Body of pancreas (tissue), 4 donors: ENCODE data around the gene FHAD1. TPM values are rescaled to one million over a fixed set of nuclear protein-coding genes. Genes with fewer than 3 reads are reported as not detected.

Source experiments
- ATAC-seq: fragments of 150-250 bp; one replicate; pipeline ENCODE4 v1.9.1; 2016
- DNase-seq, 4 donors: peaks; one replicate each; pipeline ENCODE4 v3.0.0-alpha.2; 2019
- H3K27ac ChIP-seq, 4 donors: fragments of 200-600 bp; sonication (generic); 1 replicate in 3 of 4; 2 replicates in 1 of 4; pipeline versions ENCODE4 v1.5.1 to v1.6.1; 2016 to 2019; ENCODE audit warnings: mild to moderate bottlenecking in 1 of 4, mixed read lengths in 1 of 4, moderate library complexity in 1 of 4
- H3K27me3 ChIP-seq, 2 donors: fragments of 200-600 bp; sonication (generic); one replicate each; pipeline ENCODE4 v1.6.0; 2016; ENCODE audit warnings: mild to moderate bottlenecking in 1 of 2
- H3K36me3 ChIP-seq, 2 donors: fragments of 200-600 bp; sonication (generic); replicated peaks in 1 of 2; 2 replicates each; pipeline ENCODE4 v1.5.1; 2016; ENCODE audit warnings: low read depth in 2 of 2; ENCODE audit not compliant: insufficient read depth in 1 of 2
- H3K4me1 ChIP-seq: fragments of 200-600 bp; sonication (generic); one replicate; pipeline ENCODE4 v1.6.0; 2016
- H3K4me3 ChIP-seq, 2 donors: fragments of 200-600 bp; sonication (generic); 1 replicate in 1 of 2; 2 replicates in 1 of 2; pipeline ENCODE4 v1.5.1; 2016 to 2019
- H3K9me3 ChIP-seq, 3 donors: fragments of 200-600 bp; sonication (generic); 1 replicate in 2 of 3; 2 replicates in 1 of 3; pipeline ENCODE4 v1.5.1; 2016
- CTCF ChIP-seq, 7 experiments: fragments of 450-650 bp in 4 of 7; fragments of 200-600 bp in 3 of 7; sonication (generic) in 3 of 7; IDR thresholded peaks; one replicate each; pipeline ENCODE4 v1.5.1; 2016 to 2019; ENCODE audit warnings: antibody characterized with exemption in 7 of 7
- POLR2A ChIP-seq, 3 donors: fragments of 450-650 bp; IDR thresholded peaks; one replicate each; pipeline ENCODE4 v1.6.1; 2016; ENCODE audit warnings: antibody characterized with exemption in 3 of 3, mild to moderate bottlenecking in 2 of 3
- WGBS, 2 donors: methylation state at CpG; one replicate each; pipeline ENCODE4 v1.1.5; 2017; 5-methylcytosine and 5-hydroxymethylcytosine counted together
- intact Hi-C: fragments of 100-400 bp; cut with DNase I; formaldehyde crosslinking; loops from one replicate; pipeline ENCODE4 v1.15.1; 2023
- total RNA-seq, 2 donors: library from RNA; depleted of rRNA; stranded (reverse); fragments of >200 nt; gene quantifications; one replicate each; pipeline ENCODE4 v1.1.0, GENCODE V29; 2016

Gene FHAD1
- total RNA-seq, 2 donors from 2014 or later = 2.9 to 4.9 TPM

GRCh38 chr1:15236321-15236721 is 10.7 kb upstream of the FHAD1 start:
- 81 to 96% methylated on average over 5 of the region's 5 CpGs for WGBS, 2 donors
- no peak for TF ChIP-seq POLR2A (IDR thresholded peaks at IDR 0.05)
- no peak for TF ChIP-seq CTCF (IDR thresholded peaks at IDR 0.05)
- DNase-seq = no peak
- Histone ChIP-seq H3K27me3 (no peaks in the 10 kb centered on the region), H3K27ac (no peak overlapping the region), H3K4me3 (no peak overlapping the region), H3K4me1 (peaks cover 12% of the 10 kb centered on the region), H3K36me3 (no peaks in the 10 kb centered on the region), H3K9me3 (no peaks in the 10 kb centered on the region)
- no peak for ATAC-seq
- intact Hi-C loops = no loop called here

- H3K27ac ChIP-seq = no peak overlapping the region
- H3K4me1 ChIP-seq = peaks cover 12% of the 10 kb centered on the region
- H3K9me3 ChIP-seq = no peaks in the 10 kb centered on the region
- no peak for TF ChIP-seq POLR2A (IDR thresholded peaks at IDR 0.05)
- TF ChIP-seq CTCF (IDR thresholded peaks at IDR 0.05) = no peak
- H3K36me3 ChIP-seq = no peaks in the 10 kb centered on the region
- intact Hi-C loops = no loop called here
- no peak for ATAC-seq
- no peak overlapping the region for H3K4me3 ChIP-seq
- DNase-seq = no peak
- 88 to 92% methylated on average over 9 of the region's 9 CpGs for WGBS, 2 donors
- H3K27me3 ChIP-seq = no peaks in the 10 kb centered on the region
These were observed 10.3 kb upstream of the FHAD1 start for GRCh38 chr1:15236746-15237145.

GRCh38 chr1:15238789-15239188 is 8.2 kb upstream of the FHAD1 start:
- H3K36me3 ChIP-seq = no peaks in the 10 kb centered on the region
- ATAC-seq (no peak), DNase-seq (no peak)
- intact Hi-C loops = no loop called here
- H3K27ac ChIP-seq = no peak overlapping the region
- no peaks in the 10 kb centered on the region for H3K9me3 ChIP-seq
- peaks cover 12% of the 10 kb centered on the region for H3K4me1 ChIP-seq
- H3K4me3 ChIP-seq = no peak overlapping the region
- no peak for TF ChIP-seq POLR2A (IDR thresholded peaks at IDR 0.05)
- TF ChIP-seq CTCF (IDR thresholded peaks at IDR 0.05) = no peak
- WGBS, 2 donors = 75 to 87% methylated on average over 1 of the region's 1 CpG
- no peaks in the 10 kb centered on the region for H3K27me3 ChIP-seq

- Histone ChIP-seq H3K9me3 (no peaks in the 10 kb centered on the region), H3K27ac (no peak overlapping the region), H3K27me3 (no peaks in the 10 kb centered on the region), H3K4me3 (no peak overlapping the region), H3K4me1 (peaks cover 11% of the 10 kb centered on the region), H3K36me3 (no peaks in the 10 kb centered on the region)
- TF ChIP-seq POLR2A (IDR thresholded peaks at IDR 0.05) = no peak
- TF ChIP-seq CTCF (IDR thresholded peaks at IDR 0.05) = no peak
- 82 to 85% methylated on average over 7 of the region's 7 CpGs for WGBS, 2 donors
- intact Hi-C loops = no loop called here
- no peak for DNase-seq
- no peak for ATAC-seq
These were observed 4.3 kb upstream of the FHAD1 start for GRCh38 chr1:15242766-15243165.

- H3K27me3 ChIP-seq = no peaks in the 10 kb centered on the region
- intact Hi-C loops = no loop called here
- 75% methylated on average over 10 of the region's 10 CpGs for WGBS, 2 donors
- TF ChIP-seq POLR2A (IDR thresholded peaks at IDR 0.05) (no peak), CTCF (IDR thresholded peaks at IDR 0.05) (no peak)
- no peak overlapping the region for H3K27ac ChIP-seq
- ATAC-seq (no peak), DNase-seq (no peak)
- H3K9me3 ChIP-seq = no peaks in the 10 kb centered on the region
- no peaks in the 10 kb centered on the region for H3K36me3 ChIP-seq
- H3K4me3 ChIP-seq = no peak overlapping the region
- H3K4me1 ChIP-seq = peaks cover 13% of the 10 kb centered on the region
These were observed 3.6 kb upstream of the FHAD1 start for GRCh38 chr1:15243275-15244043.
